Esophagus squamous epithelium (tissue), 5 donors: ENCODE results near the gene SEMA4D. TPM values are rescaled to one million over a fixed set of nuclear protein-coding genes. Genes with fewer than 3 reads are reported as not detected.

Experiments
- DNase-seq: peaks from one replicate; lab custom pipeline; 2025; lab: John Stamatoyannopoulos, UW
- H3K27ac ChIP-seq, 4 donors: fragments of 200-600 bp; sonication (generic); one replicate each; pipeline ENCODE4 v1.5.1; 2016 to 2019; ENCODE audit warnings: mild to moderate bottlenecking in 1 of 4
- H3K27me3 ChIP-seq, 4 donors: fragments of 200-600 bp; sonication (generic); 1 replicate in 3 of 4; 2 replicates in 1 of 4; pipeline versions ENCODE4 v1.5.1 to v1.6.0; 2017 to 2021; ENCODE audit warnings: antibody characterized with exemption in 1 of 4
- H3K36me3 ChIP-seq, 3 donors: fragments of 200-600 bp; sonication (generic); one replicate each; pipeline ENCODE4 v1.5.1; 2016 to 2019
- H3K4me1 ChIP-seq, 3 donors: fragments of 200-600 bp; sonication (generic); one replicate each; pipeline ENCODE4 v1.5.1; 2017 to 2019
- H3K4me3 ChIP-seq, 4 donors: fragments of 200-600 bp; sonication (generic); 1 replicate in 3 of 4; 2 replicates in 1 of 4; pipeline ENCODE4 v1.5.1; 2016 to 2019; ENCODE audit warnings: mild to moderate bottlenecking in 2 of 4, moderate library complexity in 1 of 4
- H3K9me3 ChIP-seq, 3 donors: fragments of 200-600 bp; sonication (generic); one replicate each; pipeline ENCODE4 v1.5.1; 2016 to 2019
- POLR2A ChIP-seq, 4 donors: fragments of 450-650 bp; IDR thresholded peaks; one replicate each; pipeline ENCODE4 v1.6.1; 2017; ENCODE audit warnings: antibody characterized with exemption in 4 of 4, mild to moderate bottlenecking in 4 of 4, moderate library complexity in 3 of 4
- WGBS, 2 donors: methylation state at CpG; one replicate each; pipeline ENCODE4 v1.1.5; 2018; 5-methylcytosine and 5-hydroxymethylcytosine counted together
- intact Hi-C: fragments of 100-400 bp; cut with DNase I; formaldehyde crosslinking; loops from one replicate; pipeline ENCODE4 v1.15.0; 2022
- total RNA-seq, 4 donors: library from RNA; depleted of rRNA; stranded (reverse); fragments of >200 nt; gene quantifications; one replicate each; pipeline ENCODE4 v1.1.0, GENCODE V29; 2016
- TF ChIP-seq, protein P1 (sequence below), 6 experiments: fragments of 450-650 bp in 4 of 6; fragments of 200-600 bp in 2 of 6; sonication (generic) in 2 of 6; IDR thresholded peaks; one replicate each; pipeline ENCODE4 v1.5.1; 2016 to 2019; ENCODE audit warnings: antibody characterized with exemption in 6 of 6, mild to moderate bottlenecking in 4 of 6, moderate library complexity in 4 of 6
- donor health status: DM: yes; HTN: yes; CAD: no.

The SEMA4D gene
- total RNA-seq, 4 donors from 2014 or later = 12.8 to 52.0 (median 20.5) TPM

DNA sequence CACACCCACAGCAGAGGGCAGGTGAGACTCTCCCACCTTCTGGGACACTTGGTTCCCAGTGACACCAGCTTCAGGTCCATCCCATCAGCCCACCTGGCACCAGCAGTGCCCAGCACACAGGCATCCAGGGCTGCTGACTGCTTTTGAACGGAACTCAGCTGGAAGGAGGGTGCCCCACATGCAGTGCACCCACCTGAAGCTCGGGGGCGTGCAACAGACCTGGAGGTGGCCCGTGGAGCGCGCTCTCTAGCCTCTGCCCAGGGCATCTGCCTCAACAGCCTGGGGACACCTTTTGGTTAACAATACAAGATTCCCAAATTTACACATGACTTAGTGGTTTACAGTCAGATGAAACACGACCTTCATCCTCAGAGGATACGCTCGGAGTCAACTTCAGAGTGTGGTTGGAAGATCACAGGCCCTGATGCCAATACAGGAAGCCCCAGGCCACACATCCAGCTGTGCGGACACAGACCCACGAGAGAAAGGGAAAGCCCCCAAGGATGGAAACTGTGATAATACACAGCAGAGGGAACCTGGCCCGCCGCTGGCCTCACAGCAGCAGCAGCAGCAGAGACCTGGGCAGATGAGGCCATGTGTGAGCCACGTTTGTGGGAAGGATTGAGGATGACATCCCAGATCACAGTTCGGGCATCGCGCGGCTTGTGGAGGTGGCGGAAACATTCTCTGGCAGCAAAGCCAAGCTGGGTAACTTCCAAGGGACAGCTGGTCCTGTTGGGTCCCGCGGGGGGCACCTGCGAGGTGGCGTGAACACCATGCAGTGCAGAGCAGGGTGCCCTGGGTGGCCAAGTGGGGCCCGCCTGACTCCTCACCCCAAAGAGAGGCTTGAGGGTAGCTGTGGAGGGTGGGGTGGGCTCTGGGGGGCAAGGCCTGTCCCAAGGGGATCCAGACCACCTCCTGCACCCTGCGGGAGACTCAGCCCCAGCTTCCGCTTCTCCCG lies 115.6 kb downstream of the SEMA4D start:
- Histone ChIP-seq H3K27me3 (no peaks in the 10 kb centered on the region), H3K4me1 (peaks cover 4 to 17% (median 8%) of the 10 kb centered on the region in 3 donors), H3K4me3 (no peak overlapping the region), H3K27ac (no peak overlapping the region), H3K36me3 (peaks cover 0 to 100% (median 16%) of the 10 kb centered on the region in 3 donors), H3K9me3 (no peaks in the 10 kb centered on the region)
- WGBS, 2 donors = 51 to 85% methylated on average over 6 to 14 of the region's 27 CpGs
- DNase-seq = no peak
- TF ChIP-seq, protein P1, sequence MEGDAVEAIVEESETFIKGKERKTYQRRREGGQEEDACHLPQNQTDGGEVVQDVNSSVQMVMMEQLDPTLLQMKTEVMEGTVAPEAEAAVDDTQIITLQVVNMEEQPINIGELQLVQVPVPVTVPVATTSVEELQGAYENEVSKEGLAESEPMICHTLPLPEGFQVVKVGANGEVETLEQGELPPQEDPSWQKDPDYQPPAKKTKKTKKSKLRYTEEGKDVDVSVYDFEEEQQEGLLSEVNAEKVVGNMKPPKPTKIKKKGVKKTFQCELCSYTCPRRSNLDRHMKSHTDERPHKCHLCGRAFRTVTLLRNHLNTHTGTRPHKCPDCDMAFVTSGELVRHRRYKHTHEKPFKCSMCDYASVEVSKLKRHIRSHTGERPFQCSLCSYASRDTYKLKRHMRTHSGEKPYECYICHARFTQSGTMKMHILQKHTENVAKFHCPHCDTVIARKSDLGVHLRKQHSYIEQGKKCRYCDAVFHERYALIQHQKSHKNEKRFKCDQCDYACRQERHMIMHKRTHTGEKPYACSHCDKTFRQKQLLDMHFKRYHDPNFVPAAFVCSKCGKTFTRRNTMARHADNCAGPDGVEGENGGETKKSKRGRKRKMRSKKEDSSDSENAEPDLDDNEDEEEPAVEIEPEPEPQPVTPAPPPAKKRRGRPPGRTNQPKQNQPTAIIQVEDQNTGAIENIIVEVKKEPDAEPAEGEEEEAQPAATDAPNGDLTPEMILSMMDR (IDR thresholded peaks at IDR 0.05) = no peak
- TF ChIP-seq POLR2A (IDR thresholded peaks at IDR 0.05) = no peak
- intact Hi-C loops = no loop called here

DNA sequence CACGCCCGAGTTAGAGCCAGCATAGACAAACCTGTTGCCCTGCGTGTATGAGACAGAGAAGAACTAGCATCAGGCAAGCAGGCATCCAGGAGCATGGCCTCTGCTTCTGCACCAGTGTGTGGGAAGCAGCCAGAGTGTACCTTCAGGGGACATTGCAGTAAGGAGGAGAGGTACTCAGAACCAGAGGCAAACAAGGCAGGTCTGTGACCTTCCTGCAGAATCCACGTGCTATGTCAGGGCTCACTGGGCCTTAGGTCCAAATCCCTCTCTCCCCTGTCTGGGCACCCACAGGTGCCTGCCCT lies 116.7 kb downstream of the SEMA4D start:
- no CpG with 5 or more reads among the region's 4 CpGs for WGBS, 2 donors
- peaks cover 0 to 6% (median under 1%) of the 10 kb centered on the region in 3 donors for H3K4me1 ChIP-seq
- TF ChIP-seq POLR2A (IDR thresholded peaks at IDR 0.05) = no peak
- TF ChIP-seq, protein P1 (IDR thresholded peaks at IDR 0.05) = no peak
- H3K27me3 ChIP-seq = no peaks in the 10 kb centered on the region
- H3K4me3 ChIP-seq = no peak overlapping the region
- no peaks in the 10 kb centered on the region for H3K9me3 ChIP-seq
- no peak overlapping the region for H3K27ac ChIP-seq
- H3K36me3 ChIP-seq = peaks cover 5 to 100% (median 16%) of the 10 kb centered on the region in 3 donors
- DNase-seq = no peak
- intact Hi-C loops = no loop called here

DNA sequence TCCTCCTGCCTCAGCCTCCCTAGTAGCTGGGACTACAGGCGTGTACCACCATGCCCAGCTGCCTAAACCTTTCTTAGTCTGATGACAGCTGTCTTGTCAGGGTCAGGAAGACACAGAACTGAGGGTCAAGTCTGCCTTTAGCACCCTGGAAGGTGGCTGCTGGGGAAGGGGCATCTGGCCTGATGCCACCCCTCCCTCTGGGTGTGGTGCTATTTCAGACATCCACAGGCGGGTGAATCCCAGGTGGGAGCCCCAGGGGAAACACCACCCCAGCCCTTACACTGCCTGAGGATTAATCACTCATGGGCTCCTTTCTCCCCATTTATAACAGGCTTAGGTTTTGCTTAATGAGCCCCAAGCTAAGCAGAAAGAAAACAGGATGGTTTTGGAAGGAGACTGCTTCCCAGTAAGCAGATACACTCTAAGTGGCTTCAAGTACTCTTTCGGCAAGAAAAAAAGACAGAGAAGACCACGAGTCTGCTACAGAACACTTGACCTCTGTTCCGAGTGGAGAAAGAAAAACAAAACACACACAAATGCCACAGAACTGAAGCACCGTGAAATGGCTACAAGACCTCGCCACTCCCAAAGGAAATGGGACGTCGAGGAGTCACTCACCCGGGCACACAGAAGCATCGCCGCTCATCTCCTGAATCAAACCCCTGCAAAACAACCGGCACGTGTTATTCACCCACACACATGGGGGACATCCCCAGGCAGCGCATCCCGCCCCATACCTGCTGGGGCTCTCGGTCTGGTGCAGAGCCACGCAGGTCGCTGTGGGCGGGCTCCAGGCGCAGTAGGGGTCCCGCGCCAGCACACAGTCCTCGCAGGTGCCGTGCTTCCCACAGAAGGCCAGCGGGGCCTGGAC lies 117.2 kb downstream of the SEMA4D start:
- Histone ChIP-seq H3K36me3 (peaks cover 5 to 97% (median 15%) of the 10 kb centered on the region in 3 donors), H3K27me3 (no peaks in the 10 kb centered on the region), H3K4me1 (peaks cover 0 to under 1% (median 0%) of the 10 kb centered on the region in 3 donors), H3K27ac (no peak overlapping the region), H3K4me3 (no peak overlapping the region), H3K9me3 (no peaks in the 10 kb centered on the region)
- WGBS, 2 donors = 86 to 90% methylated on average over 14 to 18 of the region's 26 CpGs
- no peak for DNase-seq
- TF ChIP-seq POLR2A (IDR thresholded peaks at IDR 0.05) = no peak
- TF ChIP-seq, protein P1 (IDR thresholded peaks at IDR 0.05) = no peak
- intact Hi-C loops = no loop called here

DNA sequence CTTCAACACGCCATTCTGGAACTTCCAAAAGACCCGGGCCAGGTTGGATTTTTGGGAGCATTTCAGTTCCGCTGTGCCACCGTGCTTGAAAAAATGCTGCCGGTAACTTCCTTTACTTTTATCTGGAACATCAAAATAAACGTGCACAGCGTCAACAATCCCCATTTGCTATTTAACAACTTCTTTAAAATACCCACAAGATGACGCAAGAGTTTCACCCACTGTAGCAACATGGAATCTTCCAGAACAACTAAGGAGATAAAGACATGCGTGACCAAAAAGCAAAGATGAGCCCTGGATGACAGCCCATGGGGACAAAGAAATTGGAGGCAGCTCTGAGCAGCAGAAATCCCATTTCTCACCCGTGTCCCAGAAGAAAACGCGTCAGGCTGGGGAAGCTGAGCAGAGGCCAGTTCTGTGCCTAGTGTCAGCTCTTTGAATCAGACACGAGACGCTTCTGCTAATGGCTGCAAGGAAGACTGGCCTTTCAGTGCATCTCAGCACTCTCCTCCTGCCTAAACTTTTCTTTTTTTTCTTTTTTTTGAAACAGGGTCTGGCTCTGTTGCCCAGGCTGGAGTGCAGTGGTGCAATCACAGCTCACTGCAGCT lies 118.3 kb downstream of the SEMA4D start:
- no peak for DNase-seq
- Histone ChIP-seq H3K27me3 (no peaks in the 10 kb centered on the region), H3K4me1 (peaks cover 0 to 9% (median 6%) of the 10 kb centered on the region in 3 donors), H3K4me3 (no peak overlapping the region), H3K36me3 (peaks cover 4 to 86% (median 5%) of the 10 kb centered on the region in 3 donors), H3K27ac (no peak overlapping the region), H3K9me3 (no peaks in the 10 kb centered on the region)
- intact Hi-C loops = no loop called here
- 84 to 88% methylated on average over 14 of the region's 14 CpGs for WGBS, 2 donors
- TF ChIP-seq, protein P1 (IDR thresholded peaks at IDR 0.05) = no peak
- no peak for TF ChIP-seq POLR2A (IDR thresholded peaks at IDR 0.05)
